Caco-2 (cell line): Measurements from ENCODE around the gene FOXB2. TPM values are rescaled to one million over a fixed set of nuclear protein-coding genes. Genes with fewer than 3 reads are reported as not detected.

ENCODE experiments used
- BruUV-seq: library from RNA; stranded (reverse); fragments of 400-500 nt; replicated peaks from 2 replicates; lab custom pipeline; 2021; lab: Mats Ljungman, UMichigan
- CTCF ChIA-PET: fragments of 300-600 bp; sonication (Branson Sonifier 250); formaldehyde crosslinking; loops from one replicate; lab custom pipeline; 2022; ENCODE audit warnings: antibody characterized with exemption; lab: Charles Lee
- POLR2A ChIA-PET: fragments of 300-600 bp; sonication (Branson Sonifier 250); formaldehyde crosslinking; loops from one replicate; lab custom pipeline; 2022; ENCODE audit warnings: antibody characterized with exemption; lab: Charles Lee
- DNase-seq, 2 experiments: peaks; one replicate each; pipeline versions ENCODE4 v3.0.0 to v3.0.0-alpha.2; 2020 to 2022
- H3K27me3 ChIP-seq: replicated peaks from 2 replicates; pipeline ENCODE4 v1.6.0; 2011; ENCODE audit warnings: low read length; ENCODE audit not compliant: control insufficient read depth, insufficient read depth
- H3K36me3 ChIP-seq: 2 replicates; pipeline ENCODE4 v1.5.1; 2011; ENCODE audit warnings: low read length; ENCODE audit not compliant: control insufficient read depth, insufficient read depth
- H3K4me1 ChIP-seq: fragments of 250-450 bp; sonication (Bioruptor Pico); 2 replicates; pipeline ENCODE4 v1.5.1; 2020; ENCODE audit warnings: mild to moderate bottlenecking
- H3K4me3 ChIP-seq: 2 replicates; pipeline ENCODE4 v1.5.1; 2011; ENCODE audit warnings: low read depth, mild to moderate bottlenecking, control low read depth, low read length
- H3K9me3 ChIP-seq: fragments of 250-450 bp; sonication (Bioruptor Pico); 2 replicates; pipeline ENCODE4 v1.5.1; 2020; ENCODE audit warnings: mild to moderate bottlenecking, moderate library complexity
- H3K27ac Mint-ChIP-seq: one replicate; pipeline ENCODE4 v1.8.0; 2022; ENCODE audit warnings: mixed read lengths; ENCODE audit not compliant: unreplicated experiment
- H3K27me3 Mint-ChIP-seq: one replicate; pipeline ENCODE4 v1.8.0; 2022; ENCODE audit warnings: mixed read lengths; ENCODE audit not compliant: insufficient read depth, unreplicated experiment
- H3K36me3 Mint-ChIP-seq: one replicate; pipeline ENCODE4 v1.8.0; 2022; ENCODE audit warnings: mild to moderate bottlenecking, mixed read lengths; ENCODE audit not compliant: insufficient read depth, unreplicated experiment
- H3K4me1 Mint-ChIP-seq: one replicate; pipeline ENCODE4 v1.8.0; 2022; ENCODE audit warnings: low read depth, mixed read lengths; ENCODE audit not compliant: unreplicated experiment
- H3K4me3 Mint-ChIP-seq: one replicate; pipeline ENCODE4 v1.8.0; 2022; ENCODE audit warnings: mild to moderate bottlenecking, moderate library complexity, mixed read lengths; ENCODE audit not compliant: unreplicated experiment
- H3K9me3 Mint-ChIP-seq: one replicate; pipeline ENCODE4 v1.8.0; 2022; ENCODE audit warnings: mixed read lengths; ENCODE audit not compliant: unreplicated experiment
- intact Hi-C: fragments of 100-400 bp; cut with micrococcal nuclease; formaldehyde crosslinking; loops from one replicate; pipeline ENCODE4 v1.10.0; 2022; ENCODE audit not compliant: unreplicated experiment
- total RNA-seq: library from RNA; stranded (reverse); gene quantifications from 2 replicates; pipeline ENCODE4 v1.2.3, GENCODE V29; 2022
- TF ChIP-seq, protein P1 (sequence below), 2 experiments: fragments of 200-600 bp in 1 of 2; IDR thresholded peaks; 1 replicate in 1 of 2; 2 replicates in 1 of 2; pipeline versions ENCODE4 v1.5.1 to v1.8.0; 2011 to 2022; ENCODE audit warnings: antibody characterized with exemption in 1 of 2, control low read depth in 1 of 2, inconsistent platforms in 1 of 2, low read depth in 1 of 2, low read length in 1 of 2, mild to moderate bottlenecking in 1 of 2, moderate library complexity in 1 of 2; ENCODE audit not compliant: insufficient read depth in 1 of 2, severe bottlenecking in 1 of 2, unreplicated experiment in 1 of 2

Gene FOXB2
- total RNA-seq, 1 experiment from 2014 or later = not detected

DNA sequence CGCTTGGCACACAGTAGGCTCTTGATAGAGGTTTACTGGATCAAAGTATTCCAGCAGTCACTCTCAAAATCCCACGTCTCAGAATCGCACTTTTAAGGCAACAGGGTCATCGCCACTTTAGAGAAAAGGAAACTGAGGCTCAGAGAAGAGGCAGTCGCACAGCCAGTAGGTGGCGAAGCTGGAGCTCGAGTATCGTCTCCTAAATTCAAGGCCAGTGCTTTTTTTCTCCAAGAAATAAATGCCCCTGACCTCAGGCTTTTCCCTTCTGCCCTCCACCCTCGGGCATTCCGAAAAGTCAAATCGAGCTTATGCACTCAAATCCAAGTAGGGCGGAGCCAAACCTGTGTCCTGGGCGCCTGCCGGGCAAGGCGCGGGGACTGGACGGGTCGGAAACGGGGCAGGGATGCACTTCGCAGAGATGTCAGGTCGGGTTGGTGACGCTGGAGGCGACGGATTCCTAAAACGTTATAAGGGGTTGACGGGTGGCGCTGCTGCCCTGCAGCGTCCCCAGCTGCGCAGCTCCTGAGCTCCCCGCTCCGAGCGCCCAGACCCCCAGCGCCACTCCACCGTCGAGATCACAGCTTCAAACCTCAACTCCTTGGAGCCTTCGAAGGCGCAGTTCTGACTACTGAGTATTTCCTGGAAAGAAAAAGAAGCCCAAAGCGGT is 4.7 kb upstream of the FOXB2 start:
- H3K27ac Mint-ChIP-seq = no peak overlapping the region
- ChIA-PET CTCF (no interaction called here), POLR2A (no interaction called here)
- H3K4me3 Mint-ChIP-seq = no peak overlapping the region
- BruUV-seq = no TSS peak
- intact Hi-C loops = no loop called here
- H3K4me1 ChIP-seq = no peaks in the 10 kb centered on the region
- H3K36me3 Mint-ChIP-seq = no peaks in the 10 kb centered on the region
- no peak for DNase-seq
- no peaks in the 10 kb centered on the region for H3K27me3 ChIP-seq
- no peaks in the 10 kb centered on the region for H3K4me1 Mint-ChIP-seq
- TF ChIP-seq, protein P1, sequence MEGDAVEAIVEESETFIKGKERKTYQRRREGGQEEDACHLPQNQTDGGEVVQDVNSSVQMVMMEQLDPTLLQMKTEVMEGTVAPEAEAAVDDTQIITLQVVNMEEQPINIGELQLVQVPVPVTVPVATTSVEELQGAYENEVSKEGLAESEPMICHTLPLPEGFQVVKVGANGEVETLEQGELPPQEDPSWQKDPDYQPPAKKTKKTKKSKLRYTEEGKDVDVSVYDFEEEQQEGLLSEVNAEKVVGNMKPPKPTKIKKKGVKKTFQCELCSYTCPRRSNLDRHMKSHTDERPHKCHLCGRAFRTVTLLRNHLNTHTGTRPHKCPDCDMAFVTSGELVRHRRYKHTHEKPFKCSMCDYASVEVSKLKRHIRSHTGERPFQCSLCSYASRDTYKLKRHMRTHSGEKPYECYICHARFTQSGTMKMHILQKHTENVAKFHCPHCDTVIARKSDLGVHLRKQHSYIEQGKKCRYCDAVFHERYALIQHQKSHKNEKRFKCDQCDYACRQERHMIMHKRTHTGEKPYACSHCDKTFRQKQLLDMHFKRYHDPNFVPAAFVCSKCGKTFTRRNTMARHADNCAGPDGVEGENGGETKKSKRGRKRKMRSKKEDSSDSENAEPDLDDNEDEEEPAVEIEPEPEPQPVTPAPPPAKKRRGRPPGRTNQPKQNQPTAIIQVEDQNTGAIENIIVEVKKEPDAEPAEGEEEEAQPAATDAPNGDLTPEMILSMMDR (IDR thresholded peaks at IDR 0.05; ENCODE audit: insufficient read depth in 1 of 2, low read depth in 1 of 2, low read length in 1 of 2, severe bottlenecking in 1 of 2, unreplicated experiment in 1 of 2) = no peak
- H3K27me3 Mint-ChIP-seq = peaks cover 9% of the 10 kb centered on the region
- no peaks in the 10 kb centered on the region for H3K9me3 ChIP-seq
- no peaks in the 10 kb centered on the region for H3K36me3 ChIP-seq
- no peaks in the 10 kb centered on the region for H3K9me3 Mint-ChIP-seq
- no peak overlapping the region for H3K4me3 ChIP-seq

DNA sequence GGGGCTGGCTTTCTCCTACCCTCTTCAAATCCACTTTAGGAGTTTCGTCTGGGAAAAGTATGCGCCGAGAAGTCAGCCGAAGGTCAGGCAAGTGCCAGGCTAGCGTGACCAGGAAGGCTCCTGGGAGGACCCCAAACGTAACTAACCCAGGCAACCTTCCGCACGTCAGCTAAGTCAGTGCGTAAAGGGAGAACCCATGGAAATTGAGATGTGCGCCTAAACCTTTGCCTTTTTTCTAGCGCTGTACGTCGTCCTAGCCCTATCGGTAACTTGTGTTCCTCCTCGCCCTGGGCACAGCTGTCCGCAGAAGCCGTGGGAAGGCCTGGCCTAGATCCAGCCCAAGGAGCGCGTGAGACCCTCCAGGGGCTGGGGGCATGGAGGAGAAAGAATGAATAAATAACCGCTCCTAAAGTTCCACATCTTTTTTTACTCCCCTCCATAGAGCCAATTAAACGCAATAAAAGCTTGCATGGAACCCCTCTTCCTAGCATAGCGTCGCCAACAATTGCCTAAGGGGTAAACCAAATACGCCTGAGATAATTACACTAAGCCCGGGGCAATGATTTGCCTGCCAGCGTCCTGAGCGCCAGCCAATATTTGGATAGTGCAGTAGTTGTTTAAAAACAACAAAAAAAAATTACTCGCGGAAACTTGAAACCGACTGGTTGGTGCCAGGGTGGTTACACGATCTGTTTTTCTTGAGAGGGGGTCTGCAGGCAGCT is 4.0 kb upstream of the FOXB2 start:
- CTCF ChIA-PET = no interaction called here
- Mint-ChIP-seq H3K4me3 (no peak overlapping the region), H3K27me3 (peaks cover 9% of the 10 kb centered on the region), H3K27ac (no peak overlapping the region), H3K36me3 (no peaks in the 10 kb centered on the region), H3K4me1 (no peaks in the 10 kb centered on the region), H3K9me3 (no peaks in the 10 kb centered on the region)
- POLR2A ChIA-PET = no interaction called here
- Histone ChIP-seq H3K9me3 (no peaks in the 10 kb centered on the region), H3K4me1 (no peaks in the 10 kb centered on the region), H3K27me3 (no peaks in the 10 kb centered on the region), H3K4me3 (no peak overlapping the region), H3K36me3 (no peaks in the 10 kb centered on the region)
- no TSS peak for BruUV-seq
- no peak for DNase-seq
- intact Hi-C loops = no loop called here
- TF ChIP-seq, protein P1 (IDR thresholded peaks at IDR 0.05; ENCODE audit: insufficient read depth in 1 of 2, low read depth in 1 of 2, low read length in 1 of 2, severe bottlenecking in 1 of 2, unreplicated experiment in 1 of 2) = no peak

DNA sequence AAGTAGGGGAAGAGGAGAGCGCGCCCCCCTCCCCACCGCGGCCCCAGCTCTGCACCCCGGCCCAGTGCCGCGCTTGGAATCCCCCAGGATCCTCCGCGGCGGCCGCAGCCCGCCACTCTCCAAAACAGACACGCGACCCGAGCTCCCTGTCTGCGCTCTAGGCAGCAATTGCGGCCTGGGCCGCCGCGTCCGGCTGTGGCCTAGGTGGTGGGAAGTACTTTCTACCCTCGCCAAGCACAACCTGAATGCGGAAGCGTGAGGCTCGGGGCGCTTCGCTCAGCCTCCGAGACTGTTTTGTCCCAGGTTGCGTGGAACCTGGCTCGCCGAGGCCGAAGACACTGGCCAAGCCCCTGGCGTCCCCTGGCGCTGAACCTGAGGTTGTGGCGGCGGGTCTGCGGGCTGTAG is 3.3 kb upstream of the FOXB2 start:
- Histone ChIP-seq H3K36me3 (no peaks in the 10 kb centered on the region), H3K4me3 (no peak overlapping the region), H3K4me1 (no peaks in the 10 kb centered on the region), H3K27me3 (no peaks in the 10 kb centered on the region), H3K9me3 (no peaks in the 10 kb centered on the region)
- POLR2A ChIA-PET = no interaction called here
- Mint-ChIP-seq H3K9me3 (no peaks in the 10 kb centered on the region), H3K4me1 (no peaks in the 10 kb centered on the region), H3K27me3 (peaks cover 9% of the 10 kb centered on the region), H3K36me3 (no peaks in the 10 kb centered on the region), H3K4me3 (no peak overlapping the region), H3K27ac (no peak overlapping the region)
- CTCF ChIA-PET = no interaction called here
- no peak for DNase-seq
- intact Hi-C loops = no loop called here
- TF ChIP-seq, protein P1 (IDR thresholded peaks at IDR 0.05; ENCODE audit: insufficient read depth in 1 of 2, low read depth in 1 of 2, low read length in 1 of 2, severe bottlenecking in 1 of 2, unreplicated experiment in 1 of 2) = no peak
- no TSS peak for BruUV-seq
